ENCODE data around the gene TEKTIP1.

The TEKTIP1 gene

DNA sequence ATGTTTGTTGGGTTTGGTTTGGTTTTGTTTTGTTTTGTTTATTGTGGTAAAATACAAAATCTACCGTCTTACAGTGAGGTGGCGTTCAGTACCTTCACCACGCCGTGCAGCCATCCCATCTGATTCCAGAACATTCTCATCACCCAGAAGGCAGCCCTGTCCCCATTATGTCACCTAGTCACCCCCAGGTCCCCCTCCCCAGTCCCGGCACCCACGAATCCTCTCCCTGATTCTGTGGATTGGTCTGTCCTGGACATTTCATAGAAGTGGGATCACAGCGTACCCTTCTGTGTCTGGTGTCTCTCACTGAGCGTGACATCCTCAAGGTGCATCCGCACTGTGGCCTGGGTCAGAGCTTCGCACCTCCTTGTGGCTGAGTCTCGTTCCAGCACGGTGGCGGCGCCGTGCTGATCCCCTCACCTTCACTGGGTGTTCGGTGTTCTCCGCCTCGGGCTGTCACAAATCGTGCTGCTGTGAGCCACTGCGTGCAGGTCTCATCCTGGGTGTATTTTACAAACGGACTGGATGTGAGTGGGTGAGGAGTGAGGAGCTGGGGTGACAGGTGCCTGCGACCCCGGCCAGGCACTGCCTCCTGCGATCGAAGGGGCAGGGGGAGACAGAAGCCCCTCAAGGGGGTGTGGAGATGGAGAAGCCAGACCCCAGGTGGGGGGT, 580 bp upstream of the TEKTIP1 start:
- DNase-seq, result no peak

DNA sequence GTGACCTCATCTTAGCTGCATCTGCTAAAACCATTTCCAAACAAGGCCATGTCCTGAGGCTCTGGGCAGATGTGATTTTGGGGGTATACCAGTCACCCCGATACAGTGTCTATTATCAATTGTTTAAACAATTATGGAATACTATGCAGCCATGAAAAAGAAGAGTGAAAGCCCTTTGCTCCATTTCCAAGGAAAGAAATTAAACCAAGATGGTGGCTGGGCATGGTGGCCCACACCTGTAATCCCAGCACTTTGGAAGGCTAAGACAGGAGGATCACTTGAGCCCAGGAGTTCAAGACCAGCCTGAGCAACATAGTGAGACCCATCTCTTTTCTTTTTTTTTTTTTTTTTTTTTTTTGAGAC, 763 bp downstream of the TEKTIP1 start:
- no peak for DNase-seq

DNA sequence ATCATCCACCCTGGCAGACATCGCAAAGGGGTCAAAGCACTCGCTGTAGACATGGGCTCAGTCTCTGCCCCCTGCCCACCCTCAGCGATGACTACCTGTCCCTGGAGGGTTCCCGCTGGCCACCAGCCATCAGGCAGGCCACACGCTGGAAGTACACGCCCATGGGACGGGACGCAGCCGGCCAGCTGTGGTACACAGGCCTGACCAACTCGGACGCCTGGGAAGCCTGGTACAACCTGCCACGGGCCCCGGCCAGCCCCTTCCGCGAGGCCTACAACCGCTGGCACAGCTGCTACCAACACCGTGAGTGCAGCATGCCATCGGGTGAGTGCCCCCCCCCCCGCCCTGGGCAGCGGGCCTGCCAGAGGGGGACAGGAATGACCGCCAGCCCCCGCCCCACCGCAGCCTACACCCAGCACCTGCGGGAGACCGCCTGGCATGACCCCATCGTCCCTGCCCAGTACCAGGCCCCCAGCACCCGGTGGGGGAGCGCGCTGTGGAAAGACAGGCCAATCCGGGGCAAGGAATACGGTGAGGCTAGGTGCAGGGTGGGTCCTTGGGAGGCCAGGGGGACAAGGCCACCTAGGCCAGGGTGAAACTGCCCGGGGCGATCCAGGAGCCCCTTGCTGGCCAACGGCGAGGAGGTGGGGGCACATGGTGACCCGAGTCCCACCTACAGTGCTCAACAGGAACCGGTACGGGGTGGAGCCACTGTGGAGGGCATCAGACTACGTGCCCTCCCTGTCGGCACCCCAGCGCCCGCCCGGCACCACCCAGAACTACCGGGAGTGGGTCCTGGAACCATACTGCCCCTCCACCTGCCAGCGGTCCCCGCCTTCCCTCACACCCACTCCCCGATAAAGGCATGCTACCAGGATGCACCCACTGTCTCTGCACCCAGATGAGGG, 4.4 kb downstream of the TEKTIP1 start:
- DNase-seq, result no peak

DNA sequence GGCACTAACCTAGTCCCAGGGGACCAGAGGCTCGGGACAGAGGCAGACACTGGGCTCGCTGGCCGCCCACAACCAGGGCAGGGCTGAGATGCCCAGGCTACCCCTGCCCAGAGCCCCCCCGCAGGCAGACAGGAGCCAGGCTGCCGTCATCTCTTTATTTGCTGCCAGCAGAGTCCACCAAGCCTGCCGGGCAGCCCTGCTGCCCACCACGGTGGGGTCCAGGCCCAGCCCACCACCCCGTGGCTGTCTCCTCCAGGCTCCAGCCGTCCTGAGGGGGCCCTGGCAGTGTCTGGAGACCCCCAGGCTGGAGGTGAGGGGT, 5.0 kb downstream of the TEKTIP1 start:
- no peak for DNase-seq

DNA sequence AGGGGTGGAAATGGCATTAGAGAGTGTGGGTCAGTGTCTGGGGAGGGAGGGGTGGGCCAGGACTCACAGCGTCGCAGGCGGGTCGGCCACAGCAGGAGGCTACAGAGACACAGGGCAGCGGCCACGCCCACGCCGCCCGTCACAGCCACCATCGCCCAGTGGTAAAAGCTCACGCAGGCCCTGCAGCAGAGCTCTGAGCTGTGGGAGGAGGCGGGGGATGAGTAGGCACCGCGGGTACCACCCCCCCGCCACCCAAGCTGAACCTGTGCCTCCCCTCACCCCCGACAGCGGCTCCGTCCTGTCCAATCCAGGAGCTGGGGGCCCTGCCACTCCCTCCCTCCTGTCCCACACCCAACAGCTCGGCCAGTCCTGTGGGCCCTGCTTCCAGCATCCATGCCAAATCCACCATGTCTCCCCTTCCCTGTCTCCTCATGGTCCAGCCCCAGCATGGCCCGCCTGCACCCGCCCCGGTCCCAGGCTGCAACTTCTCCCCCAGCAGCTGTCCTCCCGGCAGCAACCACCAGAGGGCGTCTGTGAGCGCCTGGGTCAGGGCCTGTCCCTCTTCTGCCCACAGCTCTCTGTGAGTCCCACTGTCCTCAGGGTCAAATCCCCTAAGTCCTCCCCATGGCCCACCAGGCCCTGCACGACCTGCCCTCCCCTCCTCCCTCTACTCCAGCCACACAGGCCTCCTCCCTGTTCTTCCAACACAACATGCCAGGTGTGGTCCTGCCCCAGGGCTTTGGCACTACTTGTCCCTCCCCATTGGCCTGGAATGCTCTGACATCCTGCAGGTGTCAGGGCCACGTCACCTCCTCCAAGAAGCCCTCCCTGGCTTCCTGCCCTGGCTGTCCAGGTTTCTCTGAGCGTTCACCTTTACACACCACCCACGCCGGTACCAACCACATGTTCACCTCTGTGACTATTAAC, 6.0 kb downstream of the TEKTIP1 start:
- peak; percentile 73 to 74 for DNase-seq

DNA sequence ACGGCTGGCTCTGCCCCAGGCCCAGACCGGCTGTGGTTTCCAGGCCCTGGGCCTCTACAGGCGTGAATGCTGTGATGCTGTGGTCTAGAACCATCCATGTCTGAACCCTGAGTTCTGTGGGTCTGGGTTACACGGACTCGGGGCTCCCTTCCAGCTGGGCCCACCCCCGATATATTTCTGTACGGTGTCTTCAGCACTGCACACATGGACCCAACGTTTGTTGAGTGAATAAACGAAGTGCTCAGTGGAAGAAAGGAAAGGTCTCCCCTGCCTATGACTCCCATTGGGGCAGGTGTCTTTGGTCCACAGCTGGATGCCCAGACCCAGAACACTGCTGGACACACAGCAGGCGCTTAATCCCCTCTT, 6.7 kb downstream of the TEKTIP1 start:
- DNase-seq, result no peak

DNA sequence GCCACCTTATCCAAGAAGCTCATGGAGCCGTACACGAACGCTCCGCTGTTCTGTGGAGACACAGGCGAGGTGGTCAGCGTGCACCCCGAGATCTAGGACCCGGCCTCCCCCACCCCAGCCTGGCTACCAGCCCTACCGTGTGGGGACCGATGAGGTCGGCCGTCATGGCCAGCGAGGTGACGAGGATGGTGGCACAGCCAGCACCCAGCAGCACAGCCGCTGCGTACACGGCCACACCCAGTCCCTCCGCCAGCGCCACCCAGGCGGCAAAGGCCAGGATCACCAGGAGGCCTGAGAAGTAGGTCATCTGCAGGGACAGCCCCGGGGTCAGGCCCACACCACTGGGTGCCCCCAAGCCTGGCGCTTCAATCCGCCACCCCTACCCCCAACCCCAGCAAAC, 7.1 kb downstream of the TEKTIP1 start:
- no peak for DNase-seq

DNA sequence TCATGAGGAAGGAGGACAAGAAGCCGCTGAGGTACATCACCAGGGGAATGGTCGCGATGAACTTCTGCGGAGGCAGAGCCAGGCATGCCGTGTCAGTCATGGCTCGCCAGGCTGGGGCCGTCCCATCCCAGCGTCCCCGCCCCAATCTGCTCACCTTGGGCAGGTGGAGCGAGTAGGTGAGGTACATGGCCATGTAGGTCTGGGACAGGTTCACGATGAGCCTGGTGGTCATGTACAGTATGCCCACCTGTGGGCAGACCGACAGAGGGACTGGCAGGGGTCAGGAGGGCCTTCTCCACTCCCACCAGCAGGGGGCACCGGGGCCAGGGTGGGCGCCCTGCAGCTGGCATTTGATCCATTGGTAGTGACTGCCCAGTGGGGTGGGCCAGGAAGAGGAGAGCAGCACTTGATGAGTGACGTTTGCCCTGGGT, 8.3 kb downstream of the TEKTIP1 start:
- DNase-seq, result no peak

DNA sequence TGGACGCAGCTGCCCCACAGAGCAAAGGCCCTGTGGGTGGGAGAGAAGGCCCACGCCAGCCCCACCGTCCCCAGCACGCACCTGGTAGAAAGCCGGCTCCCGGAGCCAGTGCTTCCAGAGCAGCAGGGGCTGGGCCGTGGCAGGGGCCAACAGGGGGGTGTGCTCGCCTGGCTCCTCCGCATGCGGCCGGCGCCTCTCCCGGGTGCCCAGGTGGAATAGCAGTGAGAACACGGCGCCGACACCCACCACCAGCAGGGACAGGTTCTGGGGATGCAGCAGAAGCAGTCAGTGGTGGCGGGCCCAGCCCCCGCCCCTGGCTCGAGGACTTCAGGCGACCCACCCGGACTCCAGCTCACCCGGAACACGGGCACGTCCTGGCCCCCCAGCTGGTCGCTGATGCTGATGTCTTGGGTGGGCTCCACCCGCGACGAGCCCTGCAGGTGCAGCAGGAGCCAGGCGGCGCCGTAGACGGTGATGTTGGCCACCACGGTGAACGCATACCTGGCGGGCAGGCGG, 8.9 kb downstream of the TEKTIP1 start:
- DNase-seq, result no peak

DNA sequence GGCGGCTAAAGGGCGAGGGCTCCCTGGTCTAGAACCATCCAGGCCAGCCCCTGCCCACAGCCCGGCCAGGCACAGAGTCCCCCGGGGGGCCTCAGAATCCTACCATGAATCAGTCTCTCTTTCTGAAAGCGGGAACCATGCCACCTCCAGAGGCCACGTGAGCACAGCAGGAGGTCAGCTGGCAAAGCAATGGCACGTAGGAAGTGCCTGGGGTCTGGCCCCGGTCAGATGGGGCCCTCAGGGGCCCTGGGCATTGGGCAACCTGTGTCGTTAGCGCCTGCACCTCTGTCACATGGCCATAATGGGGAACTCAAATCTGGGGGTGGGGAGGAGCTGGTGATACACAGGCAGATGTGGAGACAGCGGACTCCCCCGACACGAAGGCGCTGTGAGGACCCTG, 9.6 kb downstream of the TEKTIP1 start:
- no peak for DNase-seq

DNA sequence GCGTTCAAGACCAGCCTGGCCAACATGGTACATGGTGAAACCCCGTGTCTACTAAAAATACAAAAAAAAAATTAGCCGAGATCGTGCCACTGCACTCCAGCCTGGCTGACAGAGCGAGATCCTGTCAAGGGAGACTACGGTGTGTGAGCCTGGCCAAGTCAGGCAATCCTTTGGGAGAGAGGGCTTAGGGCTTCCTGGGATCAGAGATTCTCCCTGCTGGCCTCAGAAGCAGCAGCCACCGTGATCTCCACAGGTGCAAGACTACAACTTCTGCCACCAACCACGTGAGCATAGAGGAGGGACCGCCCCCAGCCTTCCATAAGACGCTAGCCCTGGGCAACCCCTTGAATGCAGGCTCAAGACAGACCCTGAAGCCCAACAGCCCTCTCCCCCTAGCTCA, 10.8 kb downstream of the TEKTIP1 start:
- no peak for DNase-seq

DNA sequence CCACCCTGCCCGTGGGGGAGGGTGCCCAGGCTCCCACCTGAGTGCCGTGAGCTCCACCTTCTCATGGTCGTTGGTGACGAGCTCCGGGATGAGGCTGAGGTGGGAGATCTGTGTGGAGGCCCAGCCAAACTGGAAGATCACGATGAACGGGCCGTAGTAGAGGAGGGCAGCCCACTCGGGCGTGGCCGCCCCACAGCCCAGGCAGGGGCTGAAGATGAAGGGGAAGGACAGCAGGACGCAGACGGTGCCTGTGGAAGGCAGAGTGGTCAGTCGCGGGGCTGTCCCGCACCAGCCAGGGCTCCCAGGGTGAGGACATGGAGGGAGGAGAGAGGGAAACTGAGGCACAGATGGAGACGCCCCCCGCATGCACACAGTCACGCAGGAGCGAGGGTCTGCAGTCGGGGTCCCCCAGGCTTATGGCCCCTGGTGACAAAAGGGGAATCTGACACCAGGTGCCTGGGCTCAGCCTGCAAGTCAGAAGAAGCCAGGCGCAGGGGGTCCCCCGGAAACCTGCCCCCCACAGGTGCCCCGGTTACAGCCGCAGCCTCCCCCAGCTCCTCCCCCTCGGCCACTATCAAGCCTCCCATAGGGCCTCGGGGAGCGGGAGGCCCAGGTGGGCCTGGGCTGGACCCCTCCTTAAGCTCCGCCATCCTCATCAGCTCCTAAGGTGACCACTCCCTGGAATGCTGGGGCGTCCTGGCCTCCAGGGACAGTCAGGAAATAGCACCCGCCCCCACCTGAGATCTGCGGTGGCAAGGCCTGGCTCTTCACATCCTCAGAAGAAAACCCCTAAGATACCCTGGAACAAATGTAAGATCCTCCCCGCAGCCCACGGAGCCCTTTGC, 12.2 kb downstream of the TEKTIP1 start:
- DNase-seq, result no peak

DNA sequence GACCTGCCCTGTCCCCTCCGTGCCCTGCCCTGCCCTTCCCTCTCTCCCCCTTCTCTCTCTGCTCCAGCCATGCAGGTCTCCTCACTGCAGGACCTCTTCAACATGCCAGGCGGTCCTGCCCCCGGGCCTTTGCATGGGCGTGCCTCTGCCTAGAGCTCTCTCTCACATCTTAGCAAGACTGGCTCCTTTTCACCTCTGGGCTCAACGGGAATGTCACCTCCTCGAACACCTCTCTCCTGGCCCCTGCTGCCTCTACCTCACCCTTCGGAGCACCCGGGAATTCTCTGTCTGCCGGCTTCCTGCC, 12.8 kb downstream of the TEKTIP1 start:
- DNase-seq, result no peak

DNA sequence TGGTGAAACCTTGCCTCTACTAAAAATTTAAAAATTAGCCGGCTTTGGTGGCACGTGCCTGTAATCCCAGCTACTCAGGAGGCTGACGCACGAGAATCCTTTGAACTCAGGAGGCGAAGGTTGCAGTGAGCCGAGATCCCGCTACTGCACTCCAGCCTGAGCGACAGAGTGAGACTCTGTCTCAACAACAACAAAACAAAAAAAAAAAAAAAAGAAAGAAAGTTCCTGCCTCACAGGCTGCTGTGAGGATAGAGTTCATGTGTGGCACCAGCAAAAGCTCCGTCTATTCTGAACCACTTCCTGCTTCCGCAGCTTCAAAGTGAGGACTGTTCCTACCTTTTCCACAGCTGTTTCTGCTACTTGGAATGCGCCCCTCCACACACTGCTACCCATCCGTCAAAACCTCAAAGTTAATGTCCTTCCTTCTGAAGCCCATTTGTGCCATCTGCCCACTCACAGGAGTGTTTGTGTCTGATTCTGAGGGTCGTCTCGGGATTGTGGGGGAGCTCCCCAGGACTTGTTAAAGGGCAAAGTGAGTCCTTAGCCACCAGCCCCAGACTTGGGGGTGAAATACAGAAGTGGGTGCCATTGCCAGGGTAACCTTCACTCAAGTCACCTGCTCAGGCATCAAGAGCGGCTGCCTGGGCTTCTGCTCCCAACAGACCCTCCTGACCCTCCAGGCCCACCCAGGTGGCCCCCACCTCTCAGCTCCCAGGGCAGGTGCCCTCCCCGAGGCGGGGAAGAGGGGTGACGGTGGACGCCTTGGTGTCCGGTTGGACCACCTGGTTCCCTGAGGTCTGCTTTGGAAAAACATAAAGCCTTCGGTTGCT, 15.5 kb downstream of the TEKTIP1 start:
- DNase-seq, result no peak

DNA sequence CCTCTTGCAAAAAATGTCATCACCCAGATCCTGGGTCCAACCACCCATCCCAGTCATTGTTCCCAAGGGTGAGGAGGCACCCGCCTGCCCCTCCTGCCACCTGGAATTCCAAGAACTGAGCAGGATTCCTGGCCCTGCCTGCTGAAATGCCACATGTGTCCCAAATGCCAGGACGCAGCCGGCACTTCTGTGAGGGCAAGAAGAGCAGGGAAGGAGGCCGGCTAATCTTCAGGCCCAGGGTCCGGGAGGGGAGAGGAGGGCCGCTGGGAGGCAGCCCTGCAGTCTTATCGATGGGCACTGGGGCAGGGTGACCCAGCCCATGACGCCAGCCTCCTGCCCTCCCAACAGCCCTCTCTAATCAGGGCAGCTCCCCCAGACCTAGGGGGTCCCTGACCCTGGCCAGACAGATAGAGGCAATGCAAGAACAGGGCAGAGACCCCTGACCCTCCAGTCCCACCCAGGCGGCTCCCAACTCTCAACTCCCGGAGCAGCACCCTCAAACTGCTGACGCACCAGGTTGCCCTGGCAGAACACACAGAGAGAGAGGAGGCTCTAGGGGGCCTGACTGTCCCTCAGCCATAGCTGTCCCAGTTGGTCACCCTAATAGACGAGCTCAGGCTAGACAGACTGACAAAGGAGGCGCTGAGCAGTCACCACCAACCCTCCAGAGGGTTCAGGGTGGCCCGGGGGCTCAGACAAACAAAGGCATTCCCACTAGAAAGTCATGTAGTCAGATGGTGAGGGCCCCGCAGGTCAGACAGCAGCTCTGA, 16.9 kb downstream of the TEKTIP1 start:
- no peak for DNase-seq

DNA sequence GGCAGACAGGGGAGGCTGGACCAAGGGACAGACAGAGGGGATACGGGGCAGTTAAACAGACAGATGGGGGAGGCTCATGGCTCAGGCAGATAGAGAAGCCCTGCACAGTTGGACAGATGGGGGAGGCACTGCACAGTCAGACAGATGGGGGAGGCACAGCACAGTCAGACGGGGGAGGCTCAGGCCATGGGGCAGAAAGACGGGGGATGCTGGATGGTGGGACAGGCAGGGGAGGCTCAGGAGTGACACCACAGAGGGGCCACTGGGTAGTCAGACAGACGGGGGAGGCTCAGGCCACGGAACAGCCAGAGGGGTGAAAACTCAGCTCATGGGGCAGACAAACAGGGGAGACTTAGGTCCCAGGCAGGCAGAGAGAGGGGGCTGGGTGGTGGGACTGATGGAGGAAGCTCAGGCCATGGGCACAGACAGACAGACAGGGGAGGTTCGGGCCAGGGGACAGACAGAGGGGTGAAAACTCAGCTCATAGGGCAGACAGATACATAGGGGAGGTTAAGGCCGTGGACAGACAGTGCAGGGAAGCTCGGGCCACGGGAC, 17.5 kb downstream of the TEKTIP1 start:
- no peak for DNase-seq

DNA sequence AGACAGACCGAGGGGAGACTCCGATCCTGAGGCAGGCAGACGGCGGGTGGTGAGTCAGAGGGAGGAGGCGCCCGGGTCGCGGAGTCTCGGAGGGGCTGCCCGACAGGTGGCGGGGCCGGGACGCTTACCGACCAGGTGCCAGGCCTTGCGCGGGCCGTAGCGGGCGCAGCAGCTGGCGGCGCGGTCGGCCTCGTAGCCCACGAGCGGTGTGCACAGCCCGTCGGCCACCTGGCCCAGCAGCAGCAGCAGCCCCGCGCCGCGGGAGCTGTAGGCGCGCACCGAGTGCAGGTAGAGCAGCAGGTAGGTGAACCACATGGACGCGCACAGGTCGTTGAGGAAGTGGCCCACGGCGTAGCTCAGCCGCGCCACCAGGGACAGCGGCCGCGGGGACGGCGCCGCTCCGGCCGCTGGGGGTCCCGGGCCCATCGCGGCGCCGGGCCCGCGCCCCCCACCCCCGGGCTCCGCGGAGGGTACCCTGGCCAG, 18.0 kb downstream of the TEKTIP1 start:
- peak; percentile 70 to 75 for DNase-seq

DNA sequence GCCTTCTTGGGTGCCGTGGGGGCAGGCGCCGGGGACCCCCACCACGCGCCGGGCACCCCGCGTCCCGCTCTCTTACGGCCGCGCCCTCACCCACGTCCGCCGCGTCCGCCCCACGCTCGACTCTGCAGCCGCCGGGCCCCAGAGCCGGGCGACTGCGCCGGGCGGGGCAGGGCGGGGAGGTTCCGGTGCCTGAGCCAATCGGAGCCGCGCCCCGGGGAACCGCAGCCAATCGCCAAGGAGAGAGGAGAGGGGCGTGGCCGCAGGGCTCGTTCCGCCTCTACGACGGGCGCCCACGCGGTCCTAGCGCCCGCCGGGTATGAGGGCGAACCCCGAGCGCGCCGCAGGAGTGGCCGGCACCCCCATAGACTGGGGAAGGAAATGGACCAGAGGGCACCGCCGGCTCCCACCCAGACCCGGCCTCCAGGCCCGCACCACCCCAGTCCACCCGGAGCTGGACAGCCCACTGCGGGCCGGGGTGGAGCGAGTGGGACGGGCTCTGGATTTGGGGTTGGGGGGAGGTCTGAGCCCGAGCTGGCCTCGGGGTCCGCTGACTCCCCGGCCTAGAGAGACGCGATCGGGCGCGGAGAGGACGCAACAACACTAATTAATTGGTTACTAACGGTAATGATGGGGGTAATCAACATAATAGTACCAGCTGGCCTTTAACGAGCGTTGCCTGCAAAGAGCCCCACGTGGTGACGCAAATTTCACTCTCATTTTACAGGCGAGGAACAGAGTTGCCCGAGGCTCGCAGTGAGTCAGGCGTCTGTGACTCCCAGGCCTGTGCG, 18.7 kb downstream of the TEKTIP1 start, which contains the start of gene MFSD12:
MFSD12 (minus strand) TSS at position 126 of the 788 bp plus-strand sequence. CDS start 183 bp downstream, outside the sequence.
- DNase-seq, result peak; percentile 91 to 94

All from activated CD4-positive, alpha-beta T cell treated with anti-CD3 and anti-CD28 coated beads, Interleukin-2, amount 50 U/mL, for 4 hours (primary cell).